CD14-positive monocyte (primary cell): ENCODE measurements around the gene BAX. TPM values are rescaled to one million over a fixed set of nuclear protein-coding genes. Genes with fewer than 3 reads are reported as not detected.

Source experiments
- DNase-seq, 3 donors: peaks; one replicate each; pipeline ENCODE4 v3.0.0-alpha.2; 2011 to 2022
- H2AFZ ChIP-seq: 2 replicates; pipeline ENCODE4 v1.6.0; 2012; ENCODE audit warnings: mild to moderate bottlenecking, low read depth, low read length, inconsistent platforms; ENCODE audit not compliant: insufficient read depth, poor library complexity, severe bottlenecking
- H3K27ac ChIP-seq, 2 donors: 1 replicate in 1 of 2; 2 replicates in 1 of 2; pipeline ENCODE4 v1.5.1; 2012 to 2013; ENCODE audit warnings: low read length in 2 of 2, control low read depth in 1 of 2, inconsistent platforms in 1 of 2, low read depth in 1 of 2, mild to moderate bottlenecking in 1 of 2
- H3K27me3 ChIP-seq, 2 donors: one replicate each; pipeline versions ENCODE4 v1.6.0 to v1.6.1; 2011 to 2013; ENCODE audit warnings: low read length in 2 of 2; ENCODE audit not compliant: control insufficient read depth in 2 of 2, insufficient read depth in 2 of 2
- H3K36me3 ChIP-seq, 2 donors: replicated peaks in 1 of 2; 1 replicate in 1 of 2; 2 replicates in 1 of 2; pipeline versions ENCODE4 v1.5.1 to v1.6.1; 2012 to 2013; ENCODE audit warnings: low read length in 2 of 2, control low read depth in 1 of 2, inconsistent platforms in 1 of 2, mild to moderate bottlenecking in 1 of 2; ENCODE audit not compliant: insufficient read depth in 2 of 2, control insufficient read depth in 1 of 2
- H3K4me1 ChIP-seq, 2 donors: 1 replicate in 1 of 2; 2 replicates in 1 of 2; pipeline versions ENCODE4 v1.5.1 to v1.6.1; 2012 to 2013; ENCODE audit warnings: low read length in 2 of 2, control low read depth in 1 of 2, inconsistent platforms in 1 of 2, mild to moderate bottlenecking in 1 of 2, moderate library complexity in 1 of 2; ENCODE audit not compliant: insufficient read depth in 2 of 2, control insufficient read depth in 1 of 2
- H3K4me2 ChIP-seq: replicated peaks from 2 replicates; pipeline ENCODE3; 2012; ENCODE audit warnings: low read length, moderate library complexity, mild to moderate bottlenecking; ENCODE audit not compliant: poor library complexity, severe bottlenecking; ENCODE audit errors: extremely low read depth
- H3K4me3 ChIP-seq, 3 experiments: fragments of 200-600 bp in 1 of 3; sonication (generic) in 1 of 3; replicated peaks in 1 of 3; 1 replicate in 2 of 3; 2 replicates in 1 of 3; pipeline ENCODE4 v1.5.1; 2011 to 2013; ENCODE audit warnings: low read length in 3 of 3, mild to moderate bottlenecking in 3 of 3, control low read depth in 2 of 3, low read depth in 2 of 3, inconsistent platforms in 1 of 3, moderate library complexity in 1 of 3
- H3K79me2 ChIP-seq: 2 replicates; pipeline ENCODE4 v1.6.0; 2012; ENCODE audit warnings: mild to moderate bottlenecking, control low read depth, inconsistent platforms, low read length, moderate library complexity; ENCODE audit not compliant: insufficient read depth
- H3K9ac ChIP-seq: 2 replicates; pipeline ENCODE4 v1.6.0; 2017; ENCODE audit warnings: low read length, mild to moderate bottlenecking; ENCODE audit not compliant: insufficient read depth, poor library complexity, severe bottlenecking
- H3K9me3 ChIP-seq, 2 donors: replicated peaks in 1 of 2; 1 replicate in 1 of 2; 2 replicates in 1 of 2; pipeline versions ENCODE4 v1.5.1 to v1.6.1; 2012 to 2013; ENCODE audit warnings: low read length in 2 of 2, control low read depth in 1 of 2; ENCODE audit not compliant: control insufficient read depth in 1 of 2, insufficient read depth in 1 of 2
- H4K20me1 ChIP-seq: 2 replicates; pipeline ENCODE4 v1.6.0; 2012; ENCODE audit warnings: mild to moderate bottlenecking, low read length, control low read depth, moderate library complexity; ENCODE audit not compliant: insufficient read depth
- H3K27ac Mint-ChIP-seq, 7 donors: one replicate each; pipeline ENCODE4 v1.8.0; 2020; ENCODE audit warnings: mild to moderate bottlenecking in 7 of 7, mixed read lengths in 7 of 7, moderate library complexity in 6 of 7, inconsistent platforms in 2 of 7
- H3K27me3 Mint-ChIP-seq, 3 donors: one replicate each; pipeline ENCODE4 v1.8.0; 2021 to 2022; ENCODE audit warnings: low read depth in 3 of 3, mild to moderate bottlenecking in 3 of 3, mixed read lengths in 3 of 3, moderate library complexity in 3 of 3, inconsistent platforms in 1 of 3
- H3K36me3 Mint-ChIP-seq, 2 donors: one replicate each; pipeline ENCODE4 v1.8.0; 2020; ENCODE audit warnings: mixed read lengths in 2 of 2, inconsistent platforms in 1 of 2, mild to moderate bottlenecking in 1 of 2
- H3K4me1 Mint-ChIP-seq: one replicate; pipeline ENCODE4 v1.8.0; 2020; ENCODE audit warnings: mild to moderate bottlenecking, mixed read lengths
- H3K4me3 Mint-ChIP-seq, 2 donors: one replicate each; pipeline ENCODE4 v1.8.0; 2020; ENCODE audit warnings: mild to moderate bottlenecking in 2 of 2, mixed read lengths in 2 of 2, moderate library complexity in 1 of 2
- H3K9me3 Mint-ChIP-seq, 7 donors: one replicate each; pipeline ENCODE4 v1.8.0; 2020 to 2022; ENCODE audit warnings: mixed read lengths in 7 of 7, mild to moderate bottlenecking in 6 of 7, moderate library complexity in 6 of 7, inconsistent platforms in 2 of 7
- CTCF ChIP-seq: fragments of 200-600 bp; IDR thresholded peaks from one replicate; pipeline ENCODE4 v1.8.0; 2022; ENCODE audit warnings: antibody characterized with exemption, mild to moderate bottlenecking
- WGBS: methylation state at CpG from one replicate; pipeline ENCODE4 v1.1.5; 2013; ENCODE audit warnings: missing lambda C conversion rate; ENCODE audit not compliant: insufficient coverage; 5-methylcytosine and 5-hydroxymethylcytosine counted together
- intact Hi-C, 2 donors: fragments of 100-400 bp; cut with micrococcal nuclease; formaldehyde crosslinking; loops; one replicate each; pipeline versions ENCODE4 v1.15.0 to v1.15.1; 2023
- polyA plus RNA-seq, 3 donors: library from polyadenylated mRNA; depleted of rRNA in 1 of 3; unstranded in 2 of 3; stranded (reverse) in 1 of 3; fragments of 300-500 nt in 2 of 3; fragments of >200 nt in 1 of 3; fragmentation: Illumina TruSeq in 2 of 3; gene quantifications; 1 replicate in 2 of 3; 2 replicates in 1 of 3; pipeline ENCODE4 v1.2.3, GENCODE V29; 2012 to 2021

The BAX gene
- polyA plus RNA-seq, 3 donors, result 69.2 to 135 (median 80.5) TPM

- Histone ChIP-seq H3K36me3 (peaks cover 9 to 17% of the 10 kb centered on the region in 2 donors), H3K27ac (peak overlapping the region; percentile 88 to 96), H2AFZ (peak overlapping the region; percentile 24), H4K20me1 (peaks cover 32% of the 10 kb centered on the region), H3K4me2 (peak overlapping the region; percentile 96), H3K4me3 (peak overlapping the region; percentile 58 to 99 (median 59)), H3K9me3 (no peaks in the 10 kb centered on the region), H3K79me2 (peaks cover 60% of the 10 kb centered on the region), H3K27me3 (no peaks in the 10 kb centered on the region), H3K9ac (peak overlapping the region; percentile 69), H3K4me1 (peaks cover 85 to 89% of the 10 kb centered on the region in 2 donors)
- peaks cover 74% of the 10 kb centered on the region for H3K4me1 Mint-ChIP-seq
- peaks cover 0 to 14% (median 0%) of the 10 kb centered on the region in 3 donors for H3K27me3 Mint-ChIP-seq
- peaks cover 27 to 35% of the 10 kb centered on the region in 2 donors for H3K36me3 Mint-ChIP-seq
- H3K27ac Mint-ChIP-seq, result peak overlapping the region; percentile 95 to 99 (median 97)
- H3K9me3 Mint-ChIP-seq, result peaks cover 0 to 10% (median 0%) of the 10 kb centered on the region in 7 donors
- peak in 2 of 3 donors; percentile 44 to 71 for DNase-seq
- H3K4me3 Mint-ChIP-seq, result peak overlapping the region; percentile 99 to 100
- WGBS, result 0% methylated on average over 22 of the region's 28 CpGs
- intact Hi-C loops, result loop anchor here in 1 of 2 donors (10.0 kb wide), 1 partner anchor 329 kb away; the partner anchor contains the start of gene DBP
- no peak for TF ChIP-seq CTCF
Measured at GRCh38 chr19:48963371-48964204, 8.9 kb downstream of the BAX start.

DNA sequence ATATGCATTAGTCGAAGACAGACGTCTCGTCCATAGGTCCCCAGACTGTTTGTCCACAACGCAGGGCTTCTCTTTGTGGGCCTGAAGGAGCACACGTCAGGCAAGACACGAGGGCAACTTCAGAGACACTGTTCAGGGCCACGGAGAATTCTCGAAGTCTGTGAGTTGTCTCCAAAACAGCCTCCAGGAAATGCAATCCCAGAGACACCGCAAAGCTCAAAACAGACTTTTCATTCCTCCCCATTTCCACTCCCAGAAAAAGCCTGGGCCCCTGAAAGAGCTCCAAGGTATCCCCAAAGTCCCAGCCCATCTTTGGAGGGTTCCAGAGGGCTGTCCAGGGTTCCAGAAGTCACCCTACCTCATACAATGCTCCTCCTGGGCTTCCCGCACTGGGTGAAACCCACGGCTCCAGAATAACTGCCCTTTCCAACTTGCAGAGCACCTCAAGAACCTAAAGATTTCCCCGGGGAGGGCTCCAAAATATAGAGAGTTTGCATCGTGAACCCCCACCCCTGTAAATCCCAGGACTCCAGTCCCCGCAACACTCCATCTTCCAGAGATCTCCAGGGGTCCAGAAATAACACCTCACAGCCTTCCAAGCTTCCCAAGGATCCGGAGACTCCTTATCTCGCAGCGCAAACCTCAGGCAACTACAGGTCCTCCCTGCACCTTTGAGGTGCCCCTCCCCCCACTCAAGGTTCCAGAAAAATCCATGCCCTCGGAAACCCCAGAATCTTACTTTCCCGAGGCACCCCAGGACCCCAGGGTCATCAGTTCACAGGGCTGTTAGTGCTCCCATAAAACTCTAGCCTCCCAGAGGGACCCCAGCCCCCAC, 9.7 kb downstream of the BAX start:
- peak overlapping the region; percentile 24 for H2AFZ ChIP-seq
- peak overlapping the region; percentile 69 for H3K9ac ChIP-seq
- 7% methylated on average over 17 of the region's 19 CpGs for WGBS
- intact Hi-C loops, result loop anchor here (5.0 to 10.0 kb wide), 2 partner anchors 327 to 330 kb away; partner anchors contain the start of gene DBP (in 2 of the 2)
- no peak for TF ChIP-seq CTCF
- no peaks in the 10 kb centered on the region for H3K9me3 ChIP-seq
- DNase-seq, result no peak
- H3K79me2 ChIP-seq, result peaks cover 60% of the 10 kb centered on the region
- Mint-ChIP-seq H3K9me3 (peaks cover 0 to 10% (median 0%) of the 10 kb centered on the region in 7 donors), H3K4me1 (peaks cover 73% of the 10 kb centered on the region), H3K27ac (peak overlapping the region; percentile 95 to 99 (median 97)), H3K4me3 (peak overlapping the region; percentile 99 to 100), H3K36me3 (peaks cover 31 to 38% of the 10 kb centered on the region in 2 donors), H3K27me3 (peaks cover 0 to 14% (median 0%) of the 10 kb centered on the region in 3 donors)
- peaks cover 15 to 24% of the 10 kb centered on the region in 2 donors for H3K36me3 ChIP-seq
- peak overlapping the region; percentile 96 for H3K4me2 ChIP-seq
- peaks cover 82 to 89% of the 10 kb centered on the region in 2 donors for H3K4me1 ChIP-seq
- peaks cover 34% of the 10 kb centered on the region for H4K20me1 ChIP-seq
- no peaks in the 10 kb centered on the region for H3K27me3 ChIP-seq
- peak overlapping the region; percentile 88 to 96 for H3K27ac ChIP-seq
- peak overlapping the region; percentile 58 to 99 (median 59) for H3K4me3 ChIP-seq
